ENCODE measurements around the gene CHTF18.

The CHTF18 gene

GRCh38 chr16:794853-795466 lies 6.5 kb downstream of the CHTF18 start:
- FAIRE-seq: no peak

- no peak for FAIRE-seq
These were observed 7.3 kb downstream of the CHTF18 start for GRCh38 chr16:795580-796229.

GRCh38 chr16:796296-797119 lies 8.1 kb downstream of the CHTF18 start:
- no peak for FAIRE-seq

GRCh38 chr16:797120-797420 lies 8.7 kb downstream of the CHTF18 start:
- FAIRE-seq: no peak

GRCh38 chr16:797686-798085 lies 9.3 kb downstream of the CHTF18 start:
- FAIRE-seq: no peak

- no peak for FAIRE-seq
These were observed 10.2 kb downstream of the CHTF18 start for GRCh38 chr16:798666-799065.

GRCh38 chr16:799111-799947 lies 10.9 kb downstream of the CHTF18 start:
- no peak for FAIRE-seq

- FAIRE-seq: no peak
These were observed 11.8 kb downstream of the CHTF18 start, which contains the start of gene GNG13 for GRCh38 chr16:799948-800833. TSS of gene GNG13 (minus strand) at chr16:800734. CDS start at chr16:799077, 1,657 bp downstream.

GRCh38 chr16:800834-801511 lies 12.6 kb downstream of the CHTF18 start:
- FAIRE-seq: no peak

- no peak for FAIRE-seq
These were observed 13.4 kb downstream of the CHTF18 start for GRCh38 chr16:801584-802363.

- FAIRE-seq: no peak
These were observed 14.0 kb downstream of the CHTF18 start for GRCh38 chr16:802461-802860.

GRCh38 chr16:802914-803753 lies 14.7 kb downstream of the CHTF18 start:
- FAIRE-seq: no peak

GRCh38 chr16:803754-804080 lies 15.3 kb downstream of the CHTF18 start:
- FAIRE-seq: no peak

GRCh38 chr16:804193-805048 lies 16.0 kb downstream of the CHTF18 start:
- FAIRE-seq: no peak

GRCh38 chr16:805474-805873 lies 17.1 kb downstream of the CHTF18 start:
- no peak for FAIRE-seq

- FAIRE-seq: no peak
These were observed 19.1 kb downstream of the CHTF18 start for GRCh38 chr16:807347-808084.

GRCh38 chr16:808085-808386 lies 19.6 kb downstream of the CHTF18 start:
- FAIRE-seq: no peak
